Activated T-cell treated with anti-CD3 and anti-CD28 coated beads, Interleukin-2, amount 50 U/mL, for 4 hours (primary cell): ENCODE measurements around the gene PLXNC1. TPM values are rescaled to one million over a fixed set of nuclear protein-coding genes. Genes with fewer than 3 reads are reported as not detected.

Experiments
- ATAC-seq, 2 donors: fragments of 200-7000 bp; cut with Tn5 transposase; one replicate each; pipeline ENCODE4 v1.10.0; 2021
- DNase-seq: peaks from one replicate; pipeline ENCODE4 v3.0.0-alpha.2; 2020
- H3K27me3 Mint-ChIP-seq: one replicate; pipeline ENCODE4 v1.8.0; 2021; ENCODE audit warnings: low read depth, mixed read lengths
- H3K36me3 Mint-ChIP-seq: one replicate; pipeline ENCODE4 v1.8.0; 2022; ENCODE audit warnings: mixed read lengths; ENCODE audit not compliant: insufficient read depth
- H3K4me1 Mint-ChIP-seq: one replicate; pipeline ENCODE4 v1.8.0; 2021; ENCODE audit warnings: low read depth, mixed read lengths
- H3K4me3 Mint-ChIP-seq: one replicate; pipeline ENCODE4 v1.8.0; 2021; ENCODE audit warnings: mild to moderate bottlenecking, moderate library complexity, mixed read lengths
- H3K9me3 Mint-ChIP-seq: one replicate; pipeline ENCODE4 v1.8.0; 2021; ENCODE audit warnings: mixed read lengths
- total RNA-seq, 3 donors: library from RNA; stranded (reverse); gene quantifications; one replicate each; pipeline ENCODE4 v1.2.1, GENCODE V29; 2021

The PLXNC1 gene
- total RNA-seq, 3 donors from 2014 or later: 3.1 to 6.9 (median 3.2) TPM

DNA sequence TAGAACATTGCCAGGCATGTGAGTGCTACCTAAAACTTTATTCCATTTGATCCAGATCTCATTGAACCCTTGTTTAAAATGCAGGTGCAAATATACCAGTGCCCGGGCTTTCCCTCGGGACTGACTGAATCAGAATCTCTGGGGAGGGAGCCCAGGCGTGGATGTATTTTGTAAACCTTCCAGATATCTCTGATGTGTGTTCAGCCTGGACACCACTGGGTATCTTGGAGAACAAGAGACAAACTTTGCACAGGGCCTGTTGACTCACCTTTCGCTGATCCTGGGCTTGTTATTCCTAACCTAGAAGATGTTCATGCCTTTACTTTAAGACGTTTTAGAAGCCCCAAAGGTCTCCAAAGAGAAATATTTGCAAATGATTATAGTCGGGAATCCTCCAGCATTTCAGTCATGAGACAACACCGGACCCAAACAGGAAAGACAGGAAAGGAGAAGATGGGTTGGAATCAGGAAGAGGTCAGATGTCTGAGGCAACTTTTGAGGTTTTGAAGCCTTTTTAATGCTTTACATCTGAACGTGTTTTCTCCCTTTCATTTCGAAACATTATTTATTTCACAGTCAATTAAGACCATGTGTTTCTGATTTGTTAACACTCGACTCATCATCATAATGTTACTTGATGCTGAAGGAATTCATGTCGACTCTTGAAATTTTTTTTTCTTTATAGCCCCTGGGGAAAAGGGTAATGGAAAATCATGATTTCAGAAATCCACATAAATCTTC, 118.6 kb downstream of the PLXNC1 start:
- H3K4me1 Mint-ChIP-seq: peaks cover 75% of the 10 kb centered on the region
- no peak overlapping the region for H3K4me3 Mint-ChIP-seq
- peaks cover 23% of the 10 kb centered on the region for H3K36me3 Mint-ChIP-seq
- ATAC-seq (no peak), DNase-seq (no peak)
- no peaks in the 10 kb centered on the region for H3K9me3 Mint-ChIP-seq
- H3K27me3 Mint-ChIP-seq: no peaks in the 10 kb centered on the region

DNA sequence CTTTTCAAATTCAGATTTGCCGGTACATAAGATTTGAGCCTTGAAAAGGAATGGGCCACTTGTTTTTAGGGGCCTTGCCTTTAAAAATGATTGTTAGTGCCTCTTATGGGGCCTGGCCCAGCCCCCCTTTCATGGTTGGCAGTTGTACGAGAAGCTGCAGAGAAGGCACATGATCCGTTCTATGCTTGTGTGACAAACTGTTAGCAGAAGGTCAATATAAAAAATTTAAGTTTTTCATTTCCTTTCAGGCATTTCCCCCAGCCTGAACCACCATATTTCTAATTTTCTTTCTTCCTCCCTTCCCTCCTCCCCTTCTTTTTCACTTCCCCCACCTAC, 119.1 kb downstream of the PLXNC1 start:
- H3K36me3 Mint-ChIP-seq: peaks cover 27% of the 10 kb centered on the region
- DNase-seq (no peak), ATAC-seq (no peak)
- no peaks in the 10 kb centered on the region for H3K9me3 Mint-ChIP-seq
- no peak overlapping the region for H3K4me3 Mint-ChIP-seq
- no peaks in the 10 kb centered on the region for H3K27me3 Mint-ChIP-seq
- peaks cover 74% of the 10 kb centered on the region for H3K4me1 Mint-ChIP-seq

GRCh38 chr12:94267921-94268471, 119.6 kb downstream of the PLXNC1 start:
- Mint-ChIP-seq H3K27me3 (no peaks in the 10 kb centered on the region), H3K4me1 (peaks cover 69% of the 10 kb centered on the region), H3K36me3 (peaks cover 27% of the 10 kb centered on the region), H3K9me3 (no peaks in the 10 kb centered on the region), H3K4me3 (no peak overlapping the region)
- DNase-seq: no peak
- no peak for ATAC-seq

GRCh38 chr12:94269316-94269999, 121.1 kb downstream of the PLXNC1 start:
- Mint-ChIP-seq H3K27me3 (no peaks in the 10 kb centered on the region), H3K4me1 (peaks cover 55% of the 10 kb centered on the region), H3K9me3 (no peaks in the 10 kb centered on the region), H3K4me3 (no peak overlapping the region), H3K36me3 (peaks cover 31% of the 10 kb centered on the region)
- no peak for DNase-seq
- ATAC-seq: peak; percentile 88 to 89

GRCh38 chr12:94271351-94271750, 123.0 kb downstream of the PLXNC1 start:
- H3K9me3 Mint-ChIP-seq: no peaks in the 10 kb centered on the region
- DNase-seq (no peak), ATAC-seq (no peak)
- H3K27me3 Mint-ChIP-seq: no peaks in the 10 kb centered on the region
- no peak overlapping the region for H3K4me3 Mint-ChIP-seq
- peaks cover 51% of the 10 kb centered on the region for H3K4me1 Mint-ChIP-seq
- peaks cover 18% of the 10 kb centered on the region for H3K36me3 Mint-ChIP-seq

DNA sequence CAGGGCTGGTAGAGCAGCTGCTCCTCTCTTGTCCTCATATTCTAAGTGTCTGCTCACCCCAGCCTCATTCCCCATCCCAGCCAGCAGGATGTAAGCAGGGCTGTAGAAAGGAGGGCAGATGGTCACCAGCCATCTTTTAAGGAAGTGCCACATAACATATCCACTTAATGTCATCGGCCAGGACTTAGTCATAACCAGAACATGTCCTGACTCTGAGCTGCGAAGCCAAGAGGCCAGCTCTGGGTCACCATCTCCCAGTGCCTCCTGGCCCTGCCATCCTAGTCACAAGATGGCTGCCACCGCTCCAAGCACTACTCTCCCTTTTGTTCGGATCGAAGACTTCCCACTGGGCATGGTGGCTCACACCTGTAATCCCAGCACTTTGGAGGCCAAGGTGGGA, 123.9 kb downstream of the PLXNC1 start:
- Mint-ChIP-seq H3K27me3 (no peaks in the 10 kb centered on the region), H3K36me3 (peaks cover 13% of the 10 kb centered on the region), H3K4me3 (no peak overlapping the region), H3K4me1 (peaks cover 45% of the 10 kb centered on the region), H3K9me3 (no peaks in the 10 kb centered on the region)
- ATAC-seq (no peak), DNase-seq (no peak)

DNA sequence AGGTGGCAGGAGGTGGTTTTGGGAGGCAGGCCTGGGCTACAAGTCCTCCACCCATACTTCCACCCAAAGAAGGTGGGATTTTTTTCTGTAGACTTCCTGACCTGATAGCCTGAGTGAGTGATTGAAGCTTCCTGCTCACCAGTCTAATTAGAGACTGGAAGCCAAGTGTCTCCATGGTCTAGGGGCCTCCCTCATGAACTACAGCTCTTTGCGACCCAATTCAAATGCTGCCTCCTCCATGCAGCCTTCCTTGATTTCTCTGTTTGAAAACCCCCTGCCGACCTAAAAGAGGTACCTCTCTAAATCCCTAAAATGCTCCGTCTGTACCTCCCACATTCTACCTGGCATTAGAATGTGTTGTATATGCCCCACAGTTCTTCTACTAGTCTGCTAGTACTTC, 124.9 kb downstream of the PLXNC1 start:
- Mint-ChIP-seq H3K4me1 (peaks cover 36% of the 10 kb centered on the region), H3K4me3 (no peak overlapping the region), H3K27me3 (no peaks in the 10 kb centered on the region), H3K9me3 (no peaks in the 10 kb centered on the region), H3K36me3 (peaks cover 12% of the 10 kb centered on the region)
- DNase-seq (no peak), ATAC-seq (no peak)

DNA sequence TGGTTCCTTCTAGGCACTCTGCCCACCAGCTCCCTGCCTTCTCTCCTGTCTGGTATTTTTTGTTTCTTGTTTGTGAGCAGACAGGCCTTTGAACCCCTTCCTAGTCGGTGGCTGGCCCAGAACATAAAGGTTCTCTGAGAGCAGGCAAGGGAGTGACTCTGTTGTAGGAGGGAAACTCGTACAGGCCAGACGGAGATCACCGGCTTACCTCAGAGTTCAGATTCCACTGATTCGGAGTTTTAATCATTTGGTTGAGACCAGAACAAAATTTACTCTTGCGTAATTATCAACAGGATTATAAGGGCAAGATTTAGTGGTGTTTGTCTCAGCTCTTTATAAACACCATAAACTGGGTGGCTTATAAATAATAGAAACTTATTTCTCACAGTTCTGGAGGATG, 128.3 kb downstream of the PLXNC1 start:
- Mint-ChIP-seq H3K9me3 (no peaks in the 10 kb centered on the region), H3K27me3 (no peaks in the 10 kb centered on the region), H3K4me3 (no peak overlapping the region), H3K36me3 (peaks cover 17% of the 10 kb centered on the region), H3K4me1 (peaks cover 8% of the 10 kb centered on the region)
- no peak for DNase-seq
- no peak for ATAC-seq

DNA sequence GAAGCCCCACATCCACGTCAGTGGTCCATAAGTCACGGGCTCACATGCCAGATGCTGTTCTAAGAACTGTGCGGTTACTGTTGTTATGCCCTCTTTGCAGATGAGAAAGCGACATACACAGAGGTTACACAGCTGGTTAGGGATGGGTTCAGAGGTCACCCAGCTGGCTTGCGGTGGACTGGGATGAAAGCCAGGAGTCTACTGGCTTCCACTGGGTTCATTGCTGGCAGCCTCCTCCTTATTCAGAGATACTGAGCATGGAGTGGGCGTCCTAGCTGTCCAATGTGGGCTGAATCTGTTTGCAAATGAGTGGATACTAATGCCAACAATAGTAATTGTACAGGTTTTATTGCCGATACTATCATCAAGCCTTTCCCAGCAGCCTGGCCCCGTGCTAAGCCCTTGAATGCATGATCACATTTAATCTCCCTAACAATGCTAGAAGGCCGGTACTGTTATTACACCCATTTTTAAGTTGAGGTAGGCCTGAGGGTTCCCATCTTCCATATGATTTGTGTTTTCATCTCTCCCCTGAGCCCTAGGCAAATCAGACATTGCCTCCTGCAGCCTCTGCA, 129.1 kb downstream of the PLXNC1 start:
- no peak for DNase-seq
- Mint-ChIP-seq H3K27me3 (no peaks in the 10 kb centered on the region), H3K36me3 (peaks cover 16% of the 10 kb centered on the region), H3K4me1 (peaks cover 10% of the 10 kb centered on the region), H3K9me3 (no peaks in the 10 kb centered on the region), H3K4me3 (no peak overlapping the region)
- ATAC-seq: no peak

- Mint-ChIP-seq H3K4me1 (peaks cover 26% of the 10 kb centered on the region), H3K27me3 (no peaks in the 10 kb centered on the region), H3K36me3 (peaks cover 24% of the 10 kb centered on the region), H3K9me3 (no peaks in the 10 kb centered on the region), H3K4me3 (no peak overlapping the region)
- ATAC-seq (no peak), DNase-seq (no peak)
Measured at GRCh38 chr12:94280063-94280462, 131.7 kb downstream of the PLXNC1 start.

GRCh38 chr12:94282675-94283074, 134.3 kb downstream of the PLXNC1 start:
- peak; percentile 57 to 67 for ATAC-seq
- H3K4me1 Mint-ChIP-seq: peaks cover 26% of the 10 kb centered on the region
- no peaks in the 10 kb centered on the region for H3K9me3 Mint-ChIP-seq
- H3K4me3 Mint-ChIP-seq: peak overlapping the region; percentile 32
- peak; percentile 18 for DNase-seq
- H3K36me3 Mint-ChIP-seq: peaks cover 26% of the 10 kb centered on the region
- no peaks in the 10 kb centered on the region for H3K27me3 Mint-ChIP-seq

- Mint-ChIP-seq H3K27me3 (no peaks in the 10 kb centered on the region), H3K4me3 (no peak overlapping the region), H3K9me3 (no peaks in the 10 kb centered on the region), H3K36me3 (peaks cover 34% of the 10 kb centered on the region), H3K4me1 (peaks cover 26% of the 10 kb centered on the region)
- no peak for ATAC-seq
- no peak for DNase-seq
Measured at GRCh38 chr12:94284046-94284445, 135.7 kb downstream of the PLXNC1 start.

DNA sequence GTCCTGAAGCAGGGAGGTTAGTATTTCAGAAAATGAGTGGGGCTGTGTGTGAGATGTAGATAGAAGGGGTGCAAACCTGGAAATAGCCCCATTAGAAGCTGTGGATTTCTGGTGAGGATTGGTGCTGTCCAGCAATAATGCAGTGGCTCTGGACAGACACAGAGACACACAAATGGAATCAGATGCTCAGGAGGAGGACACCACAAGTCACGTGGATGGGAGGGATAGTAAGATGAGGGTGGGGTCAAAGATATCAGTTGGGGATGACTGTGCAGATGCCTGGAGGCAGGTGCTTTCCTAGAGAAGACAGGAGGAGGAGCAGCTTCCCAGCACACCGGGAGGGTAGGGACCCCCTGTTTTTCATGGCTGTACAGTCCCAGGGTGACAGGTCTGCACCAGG, 136.5 kb downstream of the PLXNC1 start:
- ATAC-seq (no peak), DNase-seq (no peak)
- Mint-ChIP-seq H3K36me3 (peaks cover 33% of the 10 kb centered on the region), H3K27me3 (no peaks in the 10 kb centered on the region), H3K9me3 (no peaks in the 10 kb centered on the region), H3K4me3 (no peak overlapping the region), H3K4me1 (peaks cover 26% of the 10 kb centered on the region)

- Mint-ChIP-seq H3K4me3 (no peak overlapping the region), H3K9me3 (no peaks in the 10 kb centered on the region), H3K4me1 (peaks cover 26% of the 10 kb centered on the region), H3K36me3 (peaks cover 32% of the 10 kb centered on the region), H3K27me3 (no peaks in the 10 kb centered on the region)
- DNase-seq: no peak
- no peak for ATAC-seq
Measured at GRCh38 chr12:94285943-94286582, 137.7 kb downstream of the PLXNC1 start.
